BJ (cell line): ENCODE measurements around the gene HTRA3. TPM values are rescaled to one million over a fixed set of nuclear protein-coding genes. Genes with fewer than 3 reads are reported as not detected.
A peak's percentile ranks its signal among the peaks of the same experiment; 100 is the strongest.

ENCODE experiments used
- CTCF ChIA-PET: fragments of 350-600 bp; formaldehyde crosslinking; extraction: SDS; loops from one replicate; lab custom pipeline; 2021; ENCODE audit warnings: antibody characterized with exemption, inconsistent platforms; lab: Yijun Ruan, JAX
- POLR2A ChIA-PET: fragments of 300-600 bp; sonication (Branson Sonifier 250); formaldehyde crosslinking; extraction: SDS; loops from one replicate; lab custom pipeline; 2021; ENCODE audit warnings: antibody characterized with exemption; lab: Charles Lee
- DNase-seq: peaks from one replicate; pipeline ENCODE4 v3.0.0-alpha.2; 2011; ENCODE audit warnings: low read depth
- H3K27me3 ChIP-seq: 2 replicates; pipeline ENCODE4 v1.6.0; 2011; ENCODE audit warnings: low read length; ENCODE audit not compliant: control insufficient read depth, insufficient read depth
- H3K36me3 ChIP-seq: 2 replicates; pipeline ENCODE4 v1.5.1; 2011; ENCODE audit warnings: low read length; ENCODE audit not compliant: control insufficient read depth, insufficient read depth
- H3K4me3 ChIP-seq: 2 replicates; pipeline ENCODE4 v1.5.1; 2011; ENCODE audit warnings: low read depth, mild to moderate bottlenecking, control low read depth, low read length
- polyA plus RNA-seq: library from polyadenylated mRNA; depleted of rRNA; stranded (reverse); fragments of >200 nt; gene quantifications from 2 replicates; pipeline ENCODE4 v1.2.3, GENCODE V29; 2011
- TF ChIP-seq, protein P1 (sequence below): IDR thresholded peaks from 2 replicates; pipeline ENCODE4 v1.5.1; 2011; ENCODE audit warnings: low read depth, mild to moderate bottlenecking, control low read depth, inconsistent platforms, low read length, moderate library complexity; ENCODE audit not compliant: insufficient read depth

Gene HTRA3
- polyA plus RNA-seq, 1 experiment, result 5.7 TPM

- no peak for DNase-seq
These were observed 31.3 kb downstream of the HTRA3 start for GRCh38 chr4:8300832-8301231.

GRCh38 chr4:8301851-8302730 is 32.5 kb downstream of the HTRA3 start:
- no peak for DNase-seq
- no peaks in the 10 kb centered on the region for H3K27me3 ChIP-seq
- POLR2A ChIA-PET, result interaction anchor here (0.6 kb wide), 1 partner anchor 108 kb away, joined by 3 read pairs; no protein-coding TSS in a partner anchor
- no peaks in the 10 kb centered on the region for H3K36me3 ChIP-seq
- TF ChIP-seq, protein P1, sequence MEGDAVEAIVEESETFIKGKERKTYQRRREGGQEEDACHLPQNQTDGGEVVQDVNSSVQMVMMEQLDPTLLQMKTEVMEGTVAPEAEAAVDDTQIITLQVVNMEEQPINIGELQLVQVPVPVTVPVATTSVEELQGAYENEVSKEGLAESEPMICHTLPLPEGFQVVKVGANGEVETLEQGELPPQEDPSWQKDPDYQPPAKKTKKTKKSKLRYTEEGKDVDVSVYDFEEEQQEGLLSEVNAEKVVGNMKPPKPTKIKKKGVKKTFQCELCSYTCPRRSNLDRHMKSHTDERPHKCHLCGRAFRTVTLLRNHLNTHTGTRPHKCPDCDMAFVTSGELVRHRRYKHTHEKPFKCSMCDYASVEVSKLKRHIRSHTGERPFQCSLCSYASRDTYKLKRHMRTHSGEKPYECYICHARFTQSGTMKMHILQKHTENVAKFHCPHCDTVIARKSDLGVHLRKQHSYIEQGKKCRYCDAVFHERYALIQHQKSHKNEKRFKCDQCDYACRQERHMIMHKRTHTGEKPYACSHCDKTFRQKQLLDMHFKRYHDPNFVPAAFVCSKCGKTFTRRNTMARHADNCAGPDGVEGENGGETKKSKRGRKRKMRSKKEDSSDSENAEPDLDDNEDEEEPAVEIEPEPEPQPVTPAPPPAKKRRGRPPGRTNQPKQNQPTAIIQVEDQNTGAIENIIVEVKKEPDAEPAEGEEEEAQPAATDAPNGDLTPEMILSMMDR, result no peak
- H3K4me3 ChIP-seq, result no peak overlapping the region
- CTCF ChIA-PET, result interaction anchor here (1.6 kb wide), 1 partner anchor 11 kb away, joined by 3 read pairs; no protein-coding TSS in a partner anchor

More at GRCh38 chr4:8300832-8301231, 31.3 kb downstream of the HTRA3 start:
- CTCF ChIA-PET, result interaction anchor here (1.4 to 1.6 kb wide), 2 partner anchors 10 to 58 kb away, joined by 3 read pairs; no protein-coding TSS in a partner anchor
- Histone ChIP-seq H3K36me3 (no peaks in the 10 kb centered on the region), H3K4me3 (no peak overlapping the region), H3K27me3 (no peaks in the 10 kb centered on the region)
- TF ChIP-seq, protein P1, result no peak
- POLR2A ChIA-PET, result no interaction called here

GRCh38 chr4:8303081-8303480 is 33.5 kb downstream of the HTRA3 start:
- no peaks in the 10 kb centered on the region for H3K27me3 ChIP-seq
- H3K4me3 ChIP-seq, result no peak overlapping the region
- H3K36me3 ChIP-seq, result no peaks in the 10 kb centered on the region
- CTCF ChIA-PET, result interaction anchor here (0.7 to 1.5 kb wide), 2 partner anchors 11 to 29 kb away, joined by 3 read pairs; no protein-coding TSS in a partner anchor
- TF ChIP-seq, protein P1, result no peak
- DNase-seq, result no peak
- POLR2A ChIA-PET, result no interaction called here

DNA sequence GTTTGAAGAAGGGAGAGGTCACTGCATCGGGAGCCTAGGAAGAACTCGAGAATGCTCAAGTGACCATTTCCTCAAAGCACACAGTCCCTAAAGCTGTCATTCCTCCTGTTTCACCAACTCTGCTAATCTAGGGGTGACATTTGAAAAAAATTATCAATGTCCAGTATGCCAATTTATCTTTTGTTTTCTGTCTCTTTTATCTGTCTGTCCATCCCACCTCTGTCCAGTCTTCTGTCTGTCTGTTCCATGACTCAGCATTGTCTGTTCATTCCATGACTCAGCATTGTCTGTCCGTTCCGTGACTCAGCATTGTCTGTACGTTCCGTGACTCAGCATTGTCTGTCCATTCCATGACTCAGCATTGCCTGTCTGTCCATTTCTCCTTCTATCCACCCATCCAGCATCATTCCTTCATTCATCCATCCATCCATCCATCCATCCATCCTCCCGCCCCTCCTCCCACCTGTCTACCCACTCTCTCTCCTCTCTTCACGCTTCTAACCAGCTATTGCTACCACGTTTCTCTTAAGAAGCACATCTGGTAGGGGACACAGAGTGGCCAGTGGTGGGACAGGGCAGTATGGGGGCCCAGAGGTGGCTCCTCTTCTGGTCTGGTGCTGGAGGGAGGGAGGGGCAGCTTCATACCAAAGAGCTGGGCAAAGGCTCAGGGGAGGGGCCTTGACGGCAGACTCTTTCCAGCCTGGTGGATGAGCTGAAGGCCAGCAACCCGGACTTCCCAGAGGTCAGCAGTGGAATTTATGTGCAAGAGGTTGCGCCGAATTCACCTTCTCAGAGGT is 34.1 kb downstream of the HTRA3 start:
- TF ChIP-seq, protein P1, result no peak
- H3K36me3 ChIP-seq, result no peaks in the 10 kb centered on the region
- DNase-seq, result peak; percentile 51
- ChIA-PET POLR2A (no interaction called here), CTCF (interaction anchor here (0.7 to 1.5 kb wide), 2 partner anchors 10 to 29 kb away, joined by 3 read pairs; no protein-coding TSS in a partner anchor)
- no peak overlapping the region for H3K4me3 ChIP-seq
- H3K27me3 ChIP-seq, result no peaks in the 10 kb centered on the region
